Spleen (tissue), 11 donors: ENCODE results near the gene MRPL40. TPM values are rescaled to one million over a fixed set of nuclear protein-coding genes. Genes with fewer than 3 reads are reported as not detected.

Experiments
- DNase-seq: peaks from one replicate; pipeline ENCODE4 v3.0.0-alpha.2; 2020
- H3K27ac ChIP-seq, 8 donors: fragments of 200-600 bp; sonication (generic) in 7 of 8; 1 replicate in 4 of 8; 2 replicates in 4 of 8; pipeline versions ENCODE4 v1.5.0 to v1.8.0; 2016 to 2021; ENCODE audit warnings: inconsistent platforms in 4 of 8, mild to moderate bottlenecking in 4 of 8, moderate library complexity in 1 of 8
- H3K27me3 ChIP-seq, 7 donors: fragments of 200-600 bp; sonication (generic) in 6 of 7; replicated peaks in 1 of 7; 1 replicate in 4 of 7; 2 replicates in 3 of 7; pipeline versions ENCODE4 v1.5.0 to v1.8.0; 2016 to 2021; ENCODE audit warnings: inconsistent platforms in 3 of 7, mild to moderate bottlenecking in 1 of 7
- H3K36me3 ChIP-seq, 6 donors: fragments of 200-600 bp; sonication (generic) in 5 of 6; 1 replicate in 4 of 6; 2 replicates in 2 of 6; pipeline versions ENCODE4 v1.5.0 to v1.8.0; 2016 to 2021; ENCODE audit warnings: inconsistent platforms in 2 of 6
- H3K4me1 ChIP-seq, 6 donors: fragments of 200-600 bp; sonication (generic) in 5 of 6; 1 replicate in 3 of 6; 2 replicates in 3 of 6; pipeline versions ENCODE4 v1.5.0 to v1.8.0; 2016 to 2021; ENCODE audit warnings: inconsistent platforms in 3 of 6
- H3K4me3 ChIP-seq, 8 donors: fragments of 200-600 bp; sonication (generic) in 7 of 8; 1 replicate in 4 of 8; 2 replicates in 4 of 8; pipeline versions ENCODE4 v1.5.0 to v1.8.0; 2016 to 2021; ENCODE audit warnings: inconsistent platforms in 4 of 8, mild to moderate bottlenecking in 4 of 8, moderate library complexity in 2 of 8
- H3K9me3 ChIP-seq, 8 donors: fragments of 200-600 bp; sonication (generic) in 7 of 8; 1 replicate in 4 of 8; 2 replicates in 4 of 8; pipeline versions ENCODE4 v1.5.0 to v1.8.0; 2016 to 2021; ENCODE audit warnings: inconsistent platforms in 4 of 8
- CTCF ChIP-seq, 11 experiments: fragments of 200-600 bp in 7 of 11; fragments of 450-650 bp in 4 of 11; sonication (generic) in 4 of 11; IDR thresholded peaks in 8 of 11; conservative IDR thresholded peaks in 3 of 11; 1 replicate in 7 of 11; 2 replicates in 4 of 11; pipeline versions ENCODE4 v1.4.0 to v1.8.0; 2016 to 2021; ENCODE audit warnings: antibody characterized with exemption in 11 of 11, inconsistent platforms in 4 of 11, mild to moderate bottlenecking in 1 of 11
- POLR2A ChIP-seq, 3 donors: fragments of 450-650 bp; IDR thresholded peaks; one replicate each; pipeline ENCODE4 v1.5.1; 2017; ENCODE audit warnings: antibody characterized with exemption in 3 of 3, mild to moderate bottlenecking in 1 of 3
- POLR2AphosphoS5 ChIP-seq, 3 donors: sonication (generic); formaldehyde crosslinking; IDR thresholded peaks; one replicate each; pipeline ENCODE4 v1.5.1; 2017; ENCODE audit warnings: antibody characterized with exemption in 3 of 3
- WGBS, 5 donors: extraction: QIAGEN DNeasy Blood & Tissue Kit in 3 of 5; methylation state at CpG; one replicate each; pipeline versions ENCODE4 v1.1.5 to v1.1.7; 2013 to 2018; 5-methylcytosine and 5-hydroxymethylcytosine counted together
- intact Hi-C: fragments of 100-400 bp; cut with DNase I; formaldehyde crosslinking; loops from one replicate; pipeline ENCODE4 v1.15.0; 2023; ENCODE audit warnings: low total_unique reads
- polyA plus RNA-seq, 3 donors: library from polyadenylated mRNA; stranded (reverse); fragments of 200-250 nt; gene quantifications; one replicate each; pipeline ENCODE4 v1.2.1, GENCODE V29; 2013
- total RNA-seq, 7 donors: library from RNA; depleted of rRNA in 3 of 7; stranded (reverse); fragments of >200 nt in 3 of 7; fragmentation: NEBNext Ultra II Directional in 4 of 7; extraction: Animal tissue kit (Norgen Biotek cat#: 25700) in 4 of 7; gene quantifications; one replicate each; pipeline versions ENCODE4 v1.1.0 to v1.2.1, GENCODE V29; 2016 to 2021
- donor health status: healthy with polysubstance abuse.
- donor health status: DM: no; HTN: no; CAD: no; lungs with moderate emphysema.
- donor health status: DM: no; HTN: no; CAD: no.
- donor health status: Bipolar disorder and iron deficiency.
- donor health status: healthy.
- donor health status: DM: no; HTN: no; CAD: no.
- donor health status: DM: yes; HTN: yes; CAD: no.

The MRPL40 gene
- total and polyA plus RNA-seq, 10 donors: 11.7 to 55.7 (median 21.6) TPM

- intact Hi-C loops: loop anchor here (10.0 kb wide), 1 partner anchor 335 kb away; the partner anchor contains the start of gene ESS2
- H3K4me1 ChIP-seq: peaks cover 14 to 56% (median 42%) of the 10 kb centered on the region in 6 donors
- TF ChIP-seq CTCF (IDR thresholded peaks at IDR 0.05 in 8 of 11, conservative IDR thresholded peaks at IDR 0.05 in 3 of 11) (peak in 2 of 11 experiments; percentile 10 to 32), POLR2AphosphoS5 (IDR thresholded peaks at IDR 0.05) (peak; percentile 16 to 49 (median 28)), POLR2A (IDR thresholded peaks at IDR 0.05) (peak in 1 of 3 donors; percentile 13)
- peak; percentile 97 for DNase-seq
- peak within 1 kb of the TSS; percentile 97 to 99 (median 99) for H3K27ac ChIP-seq
- H3K4me3 ChIP-seq: peak within 1 kb of the TSS; percentile 87 to 99 (median 97)
- no peaks in the 10 kb centered on the region for H3K9me3 ChIP-seq
- 0% methylated on average over 34 to 50 of the region's 50 CpGs for WGBS, 5 donors
- H3K27me3 ChIP-seq: no peaks in the 10 kb centered on the region
- peaks cover 0 to 32% (median 8%) of the 10 kb centered on the region in 6 donors for H3K36me3 ChIP-seq
Measured at GRCh38 chr22:19479355-19480172, 47.2 kb downstream of the MRPL40 start, which contains the start of gene CDC45. Gene CDC45 (plus strand): TSS chr22:19479920. CDS start chr22:19479969, 49 bp downstream.

- H3K4me3 ChIP-seq: peak overlapping the region; percentile 33 to 99 (median 94)
- 0 to 3% (median 1%) methylated on average over 13 to 15 of the region's 15 CpGs for WGBS, 5 donors
- intact Hi-C loops: no loop called here
Measured at GRCh38 chr22:19480173-19480568, 47.8 kb downstream of the MRPL40 start.

GRCh38 chr22:19480789-19481188 is 48.4 kb downstream of the MRPL40 start:
- no peaks in the 10 kb centered on the region for H3K27me3 ChIP-seq
- H3K4me1 ChIP-seq: peaks cover 14 to 43% (median 36%) of the 10 kb centered on the region in 6 donors

More at GRCh38 chr22:19480173-19480568, 47.8 kb downstream of the MRPL40 start:
- Histone ChIP-seq H3K4me1 (peaks cover 14 to 50% (median 41%) of the 10 kb centered on the region in 6 donors), H3K27me3 (no peaks in the 10 kb centered on the region), H3K27ac (peak overlapping the region in 4 of 8 donors; percentile 97 to 99 (median 98)), H3K36me3 (peaks cover 0 to 26% (median 2%) of the 10 kb centered on the region in 6 donors), H3K9me3 (no peaks in the 10 kb centered on the region)
- DNase-seq: no peak
- TF ChIP-seq POLR2A (IDR thresholded peaks at IDR 0.05) (no peak), POLR2AphosphoS5 (IDR thresholded peaks at IDR 0.05) (no peak), CTCF (IDR thresholded peaks at IDR 0.05 in 8 of 11, conservative IDR thresholded peaks at IDR 0.05 in 3 of 11) (no peak)

More at GRCh38 chr22:19480789-19481188, 48.4 kb downstream of the MRPL40 start:
- H3K27ac ChIP-seq: no peak overlapping the region
- no peak for TF ChIP-seq POLR2A (IDR thresholded peaks at IDR 0.05)
- TF ChIP-seq POLR2AphosphoS5 (IDR thresholded peaks at IDR 0.05): no peak
- TF ChIP-seq CTCF (IDR thresholded peaks at IDR 0.05 in 8 of 11, conservative IDR thresholded peaks at IDR 0.05 in 3 of 11): no peak
- H3K4me3 ChIP-seq: no peak overlapping the region
- H3K36me3 ChIP-seq: peaks cover 0 to 24% (median 0%) of the 10 kb centered on the region in 6 donors
- DNase-seq: no peak
- no peaks in the 10 kb centered on the region for H3K9me3 ChIP-seq
- intact Hi-C loops: no loop called here
- 70 to 78% (median 72%) methylated on average over 10 of the region's 10 CpGs for WGBS, 5 donors
